K562 (cell line): ENCODE results near the gene GOLPH3. TPM values are rescaled to one million over a fixed set of nuclear protein-coding genes. Genes with fewer than 3 reads are reported as not detected.
A peak's percentile ranks its signal among the peaks of the same experiment; 100 is the strongest.

Experiments used
- ATAC-seq: fragments of 200-7000 bp; cut with Tn5 transposase; 3 replicates; pipeline ENCODE4 v1.9.1; 2020; ENCODE audit warnings: moderate library complexity
- BruUV-seq: library from RNA; stranded (reverse); fragments of 400-500 nt; replicated peaks from 2 replicates; lab custom pipeline; 2021; lab: Mats Ljungman, UMichigan
- CTCF ChIA-PET: fragments of 300-600 bp; formaldehyde crosslinking; extraction: SDS; loops from one replicate; lab custom pipeline; 2021; ENCODE audit warnings: low intra/inter-chr PET ratio; lab: Yijun Ruan, JAX
- POLR2A ChIA-PET: fragments of 300-600, 350-650 bp; sonication (Branson Sonifier 250); formaldehyde crosslinking; extraction: SDS; loops from one replicate; lab custom pipeline; 2021; ENCODE audit warnings: antibody characterized with exemption, inconsistent platforms; lab: Yijun Ruan, JAX
- DNase-seq, 4 experiments: peaks; one replicate each; pipeline versions ENCODE4 v3.0.0 to v3.0.0-alpha.2; 2011 to 2018; ENCODE audit warnings: low spot score in 3 of 4, mixed read lengths in 3 of 4; ENCODE audit errors: extremely low read depth in 1 of 4
- FAIRE-seq: peaks from 2 replicates; lab custom pipeline; 2011; peaks lifted over from hg19 to GRCh38; lab: Jason Lieb, UNC
- H2AFZ ChIP-seq: 2 replicates; pipeline ENCODE4 v1.6.0; 2011; ENCODE audit warnings: low read depth, low read length, control low read depth, inconsistent platforms
- H3K27ac ChIP-seq: fragments of 200-600 bp; 3 replicates; pipeline ENCODE4 v1.8.0; 2011; ENCODE audit warnings: low read depth, mild to moderate bottlenecking, control low read depth, inconsistent platforms, low read length, moderate library complexity, mixed read lengths; ENCODE audit errors: extremely low read depth
- H3K27me3 ChIP-seq, 2 experiments: fragments of 300-600 bp in 1 of 2; 2 replicates in 1 of 2; 3 replicates in 1 of 2; pipeline versions ENCODE4 v1.6.0 to v1.8.0; 2011; ENCODE audit warnings: inconsistent platforms in 2 of 2, low read length in 2 of 2, mild to moderate bottlenecking in 1 of 2, mixed read lengths in 1 of 2, moderate library complexity in 1 of 2; ENCODE audit not compliant: control insufficient read depth in 2 of 2, insufficient read depth in 2 of 2
- H3K36me3 ChIP-seq: fragments of 300-600 bp; 3 replicates; pipeline ENCODE4 v1.8.0; 2011; ENCODE audit warnings: mild to moderate bottlenecking, low read length, inconsistent platforms; ENCODE audit not compliant: control insufficient read depth, insufficient read depth
- H3K4me1 ChIP-seq, 2 experiments: fragments of 200-600 bp in 1 of 2; replicated peaks in 1 of 2; 2 replicates in 1 of 2; 3 replicates in 1 of 2; pipeline versions ENCODE4 v1.5.1 to v1.8.0; 2011; ENCODE audit warnings: inconsistent platforms in 2 of 2, low read length in 2 of 2, mild to moderate bottlenecking in 1 of 2, mixed read lengths in 1 of 2, moderate library complexity in 1 of 2; ENCODE audit not compliant: control insufficient read depth in 2 of 2, insufficient read depth in 2 of 2
- H3K4me2 ChIP-seq: 2 replicates; pipeline ENCODE4 v1.6.1; 2011; ENCODE audit warnings: low read length, control low read depth, inconsistent platforms, mixed read lengths; ENCODE audit not compliant: insufficient read depth
- H3K4me3 ChIP-seq: fragments of 200-600 bp; sonication (generic), shearing (Covaris generic); 2 replicates; pipeline ENCODE4 v1.5.1; 2016; ENCODE audit warnings: control low read depth, inconsistent platforms
- H3K79me2 ChIP-seq: fragments of 200-600 bp; 3 replicates; pipeline ENCODE4 v1.8.0; 2011; ENCODE audit warnings: low read length, inconsistent platforms; ENCODE audit not compliant: control insufficient read depth, insufficient read depth
- H3K9ac ChIP-seq, 2 experiments: 2 replicates each; pipeline versions ENCODE4 v1.6.0 to v1.6.1; 2011; ENCODE audit warnings: low read depth in 2 of 2, low read length in 2 of 2, control low read depth in 1 of 2, inconsistent platforms in 1 of 2, mild to moderate bottlenecking in 1 of 2, mixed read lengths in 1 of 2; ENCODE audit not compliant: insufficient read depth in 1 of 2
- H3K9me1 ChIP-seq: one replicate; pipeline ENCODE4 v1.6.0; 2011; ENCODE audit warnings: inconsistent platforms, mild to moderate bottlenecking, low read length, moderate library complexity; ENCODE audit not compliant: control insufficient read depth, insufficient read depth
- H3K9me3 ChIP-seq: replicated peaks from 2 replicates; pipeline ENCODE4 v1.5.1; 2011; ENCODE audit warnings: low read depth, low read length, inconsistent platforms; ENCODE audit not compliant: control insufficient read depth, insufficient read depth
- H4K20me1 ChIP-seq: replicated peaks from 2 replicates; pipeline ENCODE4 v1.6.1; 2011; ENCODE audit warnings: low read length, inconsistent platforms, mixed read lengths; ENCODE audit not compliant: control insufficient read depth, insufficient read depth
- ERF ChIP-seq: fragments of 450-650 bp; formaldehyde crosslinking; IDR thresholded peaks from 2 replicates; pipeline ENCODE4 v1.4.0; 2020; ENCODE audit warnings: mild to moderate bottlenecking, mixed read lengths
- GTF2B ChIP-seq: IDR thresholded peaks from 2 replicates; pipeline ENCODE4 v1.6.1; 2011; ENCODE audit not compliant: insufficient read length; ENCODE audit errors: extremely low read depth
- WGBS: fragments of 100-300 bp; shearing (Covaris generic); methylation state at CpG from one replicate; pipeline ENCODE4 v1.1.6; 2016; ENCODE audit warnings: low coverage, mixed read lengths; ENCODE audit not compliant: insufficient coverage; ENCODE audit errors: missing lambda C conversion rate; 5-methylcytosine and 5-hydroxymethylcytosine counted together
- in situ Hi-C: fragments of 300-500 bp; cut with MboI; formaldehyde crosslinking; loops from 4 replicates; pipeline ENCODE4 v1.15.0; 2018; ENCODE audit warnings: inconsistent platforms, mixed read lengths
- intact Hi-C: fragments of 100-400 bp; cut with micrococcal nuclease; formaldehyde crosslinking; loops from 2 replicates; pipeline ENCODE4 v1.14.2; 2022
- polyA plus RNA-seq, 8 experiments: library from polyadenylated mRNA; depleted of rRNA in 4 of 8; stranded (reverse) in 5 of 8; unstranded in 3 of 8; fragments of >200 nt; fragmentation: Nextera tagmentation in 2 of 8; fragmentation: Illumina TruSeq in 1 of 8; extraction: Ambion mirVana in 2 of 8; extraction: Trizol in 1 of 8; gene quantifications; 2 replicates each; pipeline versions ENCODE4 v1.2.1 to v1.2.3, GENCODE V29; 2011 to 2014; ENCODE audit warnings: inconsistent platforms in 1 of 8, missing spikeins in 1 of 8
- total RNA-seq, 7 experiments: library from RNA; depleted of rRNA in 6 of 7; stranded (reverse); fragments of >200 nt in 6 of 7; fragmentation: Illumina TruSeq in 2 of 7; extraction: Trizol in 2 of 7; gene quantifications; 2 replicates each; pipeline versions ENCODE4 v1.2.1 to v1.2.3, GENCODE V29; 2011 to 2021; ENCODE audit warnings: low replicate concordance in 1 of 7

Gene GOLPH3
- total and polyA plus RNA-seq, 9 of the 15 experiments (the other 6 are each of a cell fraction or from before 2014, with no cell fraction given): 18.8 to 94.6 (median 55.1) TPM

- Histone ChIP-seq H3K27me3 (no peaks in the 10 kb centered on the region), H3K4me1 (peaks cover 0 to 4% of the 10 kb centered on the region in 2 experiments; a peak in 3 of 5 replicates), H3K36me3 (peaks cover 55% of the 10 kb centered on the region), H2AFZ (no peak overlapping the region), H3K27ac (no peak overlapping the region), H3K9ac (no peak overlapping the region), H3K4me2 (no peak overlapping the region), H3K9me3 (no peaks in the 10 kb centered on the region), H3K79me2 (peaks cover 77% of the 10 kb centered on the region), H4K20me1 (peaks cover 33% of the 10 kb centered on the region), H3K4me3 (no peak overlapping the region), H3K9me1 (peaks cover 3% of the 10 kb centered on the region)
- ChIA-PET CTCF (no interaction called here), POLR2A (interaction anchor here (0.6 to 0.7 kb wide), 2 partner anchors 11 to 12 kb away, joined by 3 read pairs; no protein-coding TSS in a partner anchor)
- no peak for FAIRE-seq
- no peak for ATAC-seq
- WGBS: 90% methylated on average over 6 of the region's 6 CpGs
- BruUV-seq: no TSS peak
- intact Hi-C loops: no loop called here
- in situ Hi-C loops: no loop called here
- DNase-seq: no peak
- TF ChIP-seq ERF: 0 out of 2 replicates have a peak, but pooled peaks have one; percentile 36
- no peak for TF ChIP-seq GTF2B
These were observed 30.3 kb downstream of the GOLPH3 start for GRCh38 chr5:32143617-32144377.
